ENCODE results near the gene FADS1. TPM values are rescaled to one million over a fixed set of nuclear protein-coding genes. Genes with fewer than 3 reads are reported as not detected.

The FADS1 gene
- polyA plus RNA-seq, 1 donor (not counting 4 experiments of a cell fraction or from before 2014, with no cell fraction given) = 34.0 TPM

DNA sequence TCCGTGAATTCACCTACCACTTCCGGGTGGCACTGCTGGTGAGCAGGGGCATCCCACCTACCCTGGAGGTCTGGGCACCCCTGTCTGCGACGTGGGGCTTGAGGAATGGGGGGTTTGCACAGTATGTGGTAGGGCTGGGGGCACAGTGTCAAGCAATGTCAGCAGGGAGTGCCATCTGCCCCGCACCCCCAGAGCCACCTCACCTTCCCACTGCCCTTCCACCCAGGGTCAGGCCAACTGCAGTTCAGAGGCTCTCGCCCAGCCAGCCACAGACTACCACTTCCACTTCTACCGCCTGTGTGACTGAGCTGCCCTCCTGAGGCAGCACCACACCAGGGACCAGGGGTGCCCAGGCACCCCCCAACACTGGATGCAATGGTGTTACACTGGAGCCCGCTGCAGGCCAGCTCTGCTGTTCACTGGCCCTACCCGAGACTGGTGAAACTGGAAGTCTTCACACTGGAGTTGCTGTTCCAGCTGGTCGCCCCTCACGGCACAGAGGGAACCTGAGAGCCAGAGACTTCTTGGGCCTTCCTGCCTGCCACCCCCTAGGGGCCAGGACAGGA is 30.9 kb downstream of the FADS1 start:
- H3K4me2 ChIP-seq (ENCODE audit: control insufficient read depth, extremely low read depth, insufficient read depth, low read depth, low read length) = no peak overlapping the region
- H3K4me3 ChIP-seq (ENCODE audit: control insufficient read depth in 2 of 3, extremely low read depth in 1 of 3, insufficient read depth in 2 of 3, low read depth in 1 of 3, low read length in 3 of 3) = no peak overlapping the region
- H3K4me1 ChIP-seq (ENCODE audit: control insufficient read depth, extremely low read depth, insufficient read depth, low read length) = peaks cover 6% of the 10 kb centered on the region
- no peak overlapping the region for H3K9ac ChIP-seq (ENCODE audit: control insufficient read depth, extremely low read depth, insufficient read depth, low read length)
- FAIRE-seq = no peak
- H3K36me3 ChIP-seq (ENCODE audit: control insufficient read depth in 2 of 2, extremely low read depth in 1 of 2, insufficient read depth in 2 of 2, low read length in 2 of 2) = peaks cover 22 to 49% of the 10 kb centered on the region in 2 experiments
- H3K27me3 ChIP-seq (ENCODE audit: control insufficient read depth, extremely low read depth, insufficient read depth, low read length) = no peaks in the 10 kb centered on the region
- dilution Hi-C loops (cut with MboI; ENCODE audit: extremely low pct_ligation_motif_present, low sequenced_read_pairs) = no loop called here
- peaks cover 11% of the 10 kb centered on the region for H3K79me2 ChIP-seq (ENCODE audit: control insufficient read depth, insufficient read depth, low read length)
- peaks cover 6% of the 10 kb centered on the region for H4K20me1 ChIP-seq (ENCODE audit: control insufficient read depth, extremely low read depth, insufficient read depth, low read length)
- TF ChIP-seq, protein P1, sequence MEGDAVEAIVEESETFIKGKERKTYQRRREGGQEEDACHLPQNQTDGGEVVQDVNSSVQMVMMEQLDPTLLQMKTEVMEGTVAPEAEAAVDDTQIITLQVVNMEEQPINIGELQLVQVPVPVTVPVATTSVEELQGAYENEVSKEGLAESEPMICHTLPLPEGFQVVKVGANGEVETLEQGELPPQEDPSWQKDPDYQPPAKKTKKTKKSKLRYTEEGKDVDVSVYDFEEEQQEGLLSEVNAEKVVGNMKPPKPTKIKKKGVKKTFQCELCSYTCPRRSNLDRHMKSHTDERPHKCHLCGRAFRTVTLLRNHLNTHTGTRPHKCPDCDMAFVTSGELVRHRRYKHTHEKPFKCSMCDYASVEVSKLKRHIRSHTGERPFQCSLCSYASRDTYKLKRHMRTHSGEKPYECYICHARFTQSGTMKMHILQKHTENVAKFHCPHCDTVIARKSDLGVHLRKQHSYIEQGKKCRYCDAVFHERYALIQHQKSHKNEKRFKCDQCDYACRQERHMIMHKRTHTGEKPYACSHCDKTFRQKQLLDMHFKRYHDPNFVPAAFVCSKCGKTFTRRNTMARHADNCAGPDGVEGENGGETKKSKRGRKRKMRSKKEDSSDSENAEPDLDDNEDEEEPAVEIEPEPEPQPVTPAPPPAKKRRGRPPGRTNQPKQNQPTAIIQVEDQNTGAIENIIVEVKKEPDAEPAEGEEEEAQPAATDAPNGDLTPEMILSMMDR (optimal IDR thresholded peaks at IDR 0.05 in 1 of 3, IDR thresholded peaks at IDR 0.05 in 1 of 3, conservative IDR thresholded peaks at IDR 0.05 in 1 of 3; ENCODE audit: extremely low read depth in 1 of 3, insufficient read depth in 2 of 3, low read length in 3 of 3) = no peak
- no peak for TF ChIP-seq EZH2 (IDR thresholded peaks at IDR 0.05; ENCODE audit: low read length)
- H3K9me1 ChIP-seq (ENCODE audit: control insufficient read depth, extremely low read depth, insufficient read depth, low read length) = no peaks in the 10 kb centered on the region
- no peaks in the 10 kb centered on the region for H3K9me3 ChIP-seq (ENCODE audit: control insufficient read depth, low read depth, low read length)
- no peak for DNase-seq (ENCODE audit: low read depth, low spot score)
- no peak overlapping the region for H3K27ac ChIP-seq (ENCODE audit: control insufficient read depth, insufficient read depth, low read length)
- no peak overlapping the region for H2AFZ ChIP-seq (ENCODE audit: control insufficient read depth, low read length)

DNA sequence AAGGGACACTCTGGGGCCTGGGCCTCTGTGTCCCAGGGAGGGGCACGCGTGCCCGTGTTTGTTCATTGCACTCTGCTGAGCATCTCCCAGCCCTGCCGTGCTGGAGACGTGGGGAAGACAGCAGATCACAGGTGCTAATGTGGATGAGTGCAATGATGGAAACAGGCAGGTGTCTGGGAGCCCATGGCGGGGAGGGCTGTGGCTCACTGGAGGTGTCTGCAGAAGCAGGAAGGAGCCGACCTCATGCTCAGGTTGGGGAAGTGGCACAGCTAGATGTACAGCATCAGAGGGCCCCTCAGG is 32.3 kb downstream of the FADS1 start:
- peaks cover 11% of the 10 kb centered on the region for H3K4me1 ChIP-seq (ENCODE audit: control insufficient read depth, extremely low read depth, insufficient read depth, low read length)
- H3K9me3 ChIP-seq (ENCODE audit: control insufficient read depth, low read depth, low read length) = no peaks in the 10 kb centered on the region
- no peak overlapping the region for H3K9ac ChIP-seq (ENCODE audit: control insufficient read depth, extremely low read depth, insufficient read depth, low read length)
- no peak for DNase-seq (ENCODE audit: low read depth, low spot score)
- no peaks in the 10 kb centered on the region for H3K79me2 ChIP-seq (ENCODE audit: control insufficient read depth, insufficient read depth, low read length)
- H3K36me3 ChIP-seq (ENCODE audit: control insufficient read depth in 2 of 2, extremely low read depth in 1 of 2, insufficient read depth in 2 of 2, low read length in 2 of 2) = peaks cover 15 to 35% of the 10 kb centered on the region in 2 experiments
- H3K4me3 ChIP-seq (ENCODE audit: control insufficient read depth in 2 of 3, extremely low read depth in 1 of 3, insufficient read depth in 2 of 3, low read depth in 1 of 3, low read length in 3 of 3) = no peak overlapping the region
- no peaks in the 10 kb centered on the region for H3K9me1 ChIP-seq (ENCODE audit: control insufficient read depth, extremely low read depth, insufficient read depth, low read length)
- TF ChIP-seq EZH2 (IDR thresholded peaks at IDR 0.05; ENCODE audit: low read length) = no peak
- TF ChIP-seq, protein P1 (optimal IDR thresholded peaks at IDR 0.05 in 1 of 3, IDR thresholded peaks at IDR 0.05 in 1 of 3, conservative IDR thresholded peaks at IDR 0.05 in 1 of 3; ENCODE audit: extremely low read depth in 1 of 3, insufficient read depth in 2 of 3, low read length in 3 of 3) = no peak
- no peaks in the 10 kb centered on the region for H4K20me1 ChIP-seq (ENCODE audit: control insufficient read depth, extremely low read depth, insufficient read depth, low read length)
- H3K27me3 ChIP-seq (ENCODE audit: control insufficient read depth, extremely low read depth, insufficient read depth, low read length) = no peaks in the 10 kb centered on the region
- no peak overlapping the region for H3K27ac ChIP-seq (ENCODE audit: control insufficient read depth, insufficient read depth, low read length)
- FAIRE-seq = no peak
- dilution Hi-C loops (cut with MboI; ENCODE audit: extremely low pct_ligation_motif_present, low sequenced_read_pairs) = no loop called here
- no peak overlapping the region for H2AFZ ChIP-seq (ENCODE audit: control insufficient read depth, low read length)
- no peak overlapping the region for H3K4me2 ChIP-seq (ENCODE audit: control insufficient read depth, extremely low read depth, insufficient read depth, low read depth, low read length)

Data from keratinocyte (primary cell).